Liver (tissue), 9 donors: ENCODE measurements around the gene NUDT5. TPM values are rescaled to one million over a fixed set of nuclear protein-coding genes. Genes with fewer than 3 reads are reported as not detected.

Experiments
- DNase-seq: peaks from one replicate; pipeline ENCODE4 v3.0.0-alpha.2; 2017; ENCODE audit warnings: low spot score
- H3K27ac ChIP-seq, 2 donors: one replicate each; pipeline ENCODE4 v1.7.0; 2013; ENCODE audit warnings: inconsistent platforms in 2 of 2, low read length in 2 of 2, control low read depth in 1 of 2, low read depth in 1 of 2, mild to moderate bottlenecking in 1 of 2
- H3K27me3 ChIP-seq, 4 donors: one replicate each; pipeline versions ENCODE4 v1.6.1 to v1.7.0; 2013; ENCODE audit warnings: low read length in 3 of 4, inconsistent platforms in 1 of 4, mild to moderate bottlenecking in 1 of 4, moderate library complexity in 1 of 4; ENCODE audit not compliant: control insufficient read depth in 4 of 4, insufficient read depth in 4 of 4
- H3K36me3 ChIP-seq, 4 donors: one replicate each; pipeline versions ENCODE4 v1.6.1 to v1.7.0; 2013; ENCODE audit warnings: low read length in 3 of 4, mild to moderate bottlenecking in 3 of 4, low read depth in 1 of 4, moderate library complexity in 1 of 4; ENCODE audit not compliant: control insufficient read depth in 4 of 4, insufficient read depth in 3 of 4
- H3K4me1 ChIP-seq, 4 donors: one replicate each; pipeline versions ENCODE4 v1.6.1 to v1.7.0; 2013; ENCODE audit warnings: low read length in 3 of 4, mild to moderate bottlenecking in 3 of 4, moderate library complexity in 1 of 4; ENCODE audit not compliant: control insufficient read depth in 4 of 4, insufficient read depth in 4 of 4
- H3K4me3 ChIP-seq, 3 donors: one replicate each; pipeline versions ENCODE4 v1.6.1 to v1.7.0; 2013; ENCODE audit warnings: low read length in 3 of 3, control low read depth in 1 of 3, low read depth in 1 of 3, mild to moderate bottlenecking in 1 of 3
- H3K9ac ChIP-seq, 2 donors: one replicate each; pipeline ENCODE4 v1.7.0; 2013; ENCODE audit warnings: low read length in 2 of 2, mild to moderate bottlenecking in 2 of 2, moderate library complexity in 2 of 2, control low read depth in 1 of 2, low read depth in 1 of 2
- H3K9me3 ChIP-seq, 4 donors: one replicate each; pipeline versions ENCODE4 v1.6.1 to v1.7.0; 2013; ENCODE audit warnings: low read length in 3 of 4; ENCODE audit not compliant: control insufficient read depth in 4 of 4
- CTCF ChIP-seq: fragments of 150-350 bp; IDR thresholded peaks from 2 replicates; pipeline ENCODE4 v1.5.1; 2017; ENCODE audit warnings: improper control_type of control experiment, low read depth, low read length; ENCODE audit not compliant: missing input control
- EGR1 ChIP-seq, 2 donors: IDR thresholded peaks; 2 replicates each; pipeline ENCODE4 v1.6.1; 2016 to 2018; ENCODE audit warnings: antibody characterized with exemption in 2 of 2, low read depth in 2 of 2
- FOXA1 ChIP-seq: IDR thresholded peaks from 2 replicates; pipeline ENCODE4 v1.6.1; 2016; ENCODE audit warnings: antibody characterized with exemption
- FOXA2 ChIP-seq: IDR thresholded peaks from 2 replicates; pipeline ENCODE4 v1.6.1; 2016; ENCODE audit warnings: antibody characterized with exemption
- GABPA ChIP-seq, 2 donors: IDR thresholded peaks in 1 of 2; conservative IDR thresholded peaks in 1 of 2; 2 replicates each; pipeline ENCODE4 v1.6.1; 2016; ENCODE audit warnings: antibody characterized with exemption in 2 of 2, mild to moderate bottlenecking in 1 of 2, moderate library complexity in 1 of 2
- HNF4A ChIP-seq, 2 donors: conservative IDR thresholded peaks; 2 replicates each; pipeline ENCODE4 v1.6.1; 2016; ENCODE audit warnings: antibody characterized with exemption in 2 of 2, mild to moderate bottlenecking in 2 of 2
- HNF4G ChIP-seq: IDR thresholded peaks from 2 replicates; pipeline ENCODE4 v1.6.1; 2016; ENCODE audit warnings: antibody characterized with exemption
- JUND ChIP-seq, 2 donors: IDR thresholded peaks; 2 replicates each; pipeline ENCODE4 v1.6.1; 2016; ENCODE audit warnings: antibody characterized with exemption in 2 of 2
- NR2F2 ChIP-seq: IDR thresholded peaks from 2 replicates; pipeline ENCODE4 v1.6.1; 2016; ENCODE audit warnings: antibody characterized with exemption
- RAD21 ChIP-seq, 2 donors: IDR thresholded peaks; 2 replicates each; pipeline ENCODE4 v1.6.1; 2016; ENCODE audit warnings: antibody characterized with exemption in 2 of 2, mild to moderate bottlenecking in 2 of 2
- RXRA ChIP-seq, 2 donors: IDR thresholded peaks; 2 replicates each; pipeline ENCODE4 v1.6.1; 2017 to 2018; ENCODE audit warnings: antibody characterized with exemption in 2 of 2, mild to moderate bottlenecking in 1 of 2
- SP1 ChIP-seq: IDR thresholded peaks from 2 replicates; pipeline ENCODE4 v1.6.1; 2018; ENCODE audit warnings: antibody characterized with exemption, mild to moderate bottlenecking
- TAF1 ChIP-seq: conservative IDR thresholded peaks from 2 replicates; pipeline ENCODE4 v1.6.1; 2016; ENCODE audit warnings: antibody characterized with exemption, mild to moderate bottlenecking
- YY1 ChIP-seq: IDR thresholded peaks from 2 replicates; pipeline ENCODE4 v1.6.1; 2016; ENCODE audit warnings: antibody characterized with exemption, mild to moderate bottlenecking
- WGBS: extraction: QIAGEN DNeasy Blood & Tissue Kit; methylation state at CpG from one replicate; pipeline ENCODE4 v1.1.7; 2013; 5-methylcytosine and 5-hydroxymethylcytosine counted together
- polyA plus RNA-seq, 2 donors: library from polyadenylated mRNA; stranded (reverse) in 1 of 2; unstranded in 1 of 2; fragments of 200-250 nt in 1 of 2; fragments of >200 nt in 1 of 2; fragmentation: Nextera tagmentation in 1 of 2; extraction: Ambion mirVana in 1 of 2; gene quantifications; one replicate each; pipeline versions ENCODE4 v1.2.1 to v1.2.3, GENCODE V29; 2013 to 2015
- total RNA-seq, 2 donors: library from RNA; depleted of rRNA; stranded (reverse); fragments of >200 nt; gene quantifications; one replicate each; pipeline ENCODE4 v1.2.3, GENCODE V29; 2014
- TF ChIP-seq, protein P1 (sequence below): IDR thresholded peaks from 2 replicates; pipeline ENCODE4 v1.6.1; 2016; ENCODE audit warnings: antibody characterized with exemption
- TF ChIP-seq, protein P2 (sequence below): IDR thresholded peaks from 2 replicates; pipeline ENCODE4 v1.6.1; 2016; ENCODE audit warnings: antibody characterized with exemption
- donor health status: healthy.
- donor health status: healthy.
- donor health status: healthy.
- donor health status: healthy.
- donor health status: healthy.

NUDT5 gene
- total and polyA plus RNA-seq, 4 donors: 21.9 to 115 (median 49.3) TPM

GRCh38 chr10:12196531-12197211 lies 980 bp upstream of the NUDT5 start:
- H3K9ac ChIP-seq: peak overlapping the region; percentile 69 to 96
- peak overlapping the region; percentile 78 to 99 (median 85) for H3K4me3 ChIP-seq
- no peaks in the 10 kb centered on the region for H3K9me3 ChIP-seq
- TF ChIP-seq FOXA2: no peak
- TF ChIP-seq, protein P1, sequence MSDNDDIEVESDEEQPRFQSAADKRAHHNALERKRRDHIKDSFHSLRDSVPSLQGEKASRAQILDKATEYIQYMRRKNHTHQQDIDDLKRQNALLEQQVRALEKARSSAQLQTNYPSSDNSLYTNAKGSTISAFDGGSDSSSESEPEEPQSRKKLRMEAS: no peak
- no peak for TF ChIP-seq TAF1
- no peak for TF ChIP-seq SP1
- no peak for TF ChIP-seq RXRA (IDR thresholded peaks at IDR 0.05)
- TF ChIP-seq EGR1 (IDR thresholded peaks at IDR 0.05; ENCODE audit: low read depth in 2 of 2): no peak
- no peak for TF ChIP-seq YY1
- H3K27me3 ChIP-seq: no peaks in the 10 kb centered on the region
- DNase-seq: no peak
- peaks cover 1 to 10% (median 6%) of the 10 kb centered on the region in 4 donors for H3K36me3 ChIP-seq
- WGBS: 10% methylated on average over 15 of the region's 15 CpGs
- peaks cover 5 to 41% (median 34%) of the 10 kb centered on the region in 4 donors for H3K4me1 ChIP-seq
- H3K27ac ChIP-seq: peak overlapping the region; percentile 86 to 91

GRCh38 chr10:12195281-12195602 lies 449 bp downstream of the NUDT5 start:
- WGBS: 0% methylated on average over 12 of the region's 12 CpGs
- peak overlapping the region; percentile 69 to 92 for H3K9ac ChIP-seq
- TF ChIP-seq FOXA1: no peak
- TF ChIP-seq JUND (IDR thresholded peaks at IDR 0.05): no peak
- TF ChIP-seq SP1: no peak
- peaks cover 5 to 48% (median 38%) of the 10 kb centered on the region in 4 donors for H3K4me1 ChIP-seq
- peaks cover 1 to 7% (median 3%) of the 10 kb centered on the region in 4 donors for H3K36me3 ChIP-seq
- no peaks in the 10 kb centered on the region for H3K27me3 ChIP-seq
- no peaks in the 10 kb centered on the region for H3K9me3 ChIP-seq
- peak overlapping the region; percentile 78 to 99 (median 85) for H3K4me3 ChIP-seq
- H3K27ac ChIP-seq: peak overlapping the region; percentile 86 to 91
- no peak for DNase-seq

- no peaks in the 10 kb centered on the region for H3K27me3 ChIP-seq
- H3K4me1 ChIP-seq: peaks cover 5 to 49% (median 38%) of the 10 kb centered on the region in 4 donors
- H3K27ac ChIP-seq: peak overlapping the region; percentile 86 to 91
- H3K36me3 ChIP-seq: peaks cover 0 to 7% (median 3%) of the 10 kb centered on the region in 4 donors
- peak; percentile 18 to 33 for TF ChIP-seq RXRA (IDR thresholded peaks at IDR 0.05)
- TF ChIP-seq GABPA (IDR thresholded peaks at IDR 0.05 in 1 of 2, conservative IDR thresholded peaks at IDR 0.05 in 1 of 2): no peak
- no peak for TF ChIP-seq YY1
- peak; percentile 16 to 20 for TF ChIP-seq HNF4A (conservative IDR thresholded peaks at IDR 0.05)
- TF ChIP-seq, protein P2, sequence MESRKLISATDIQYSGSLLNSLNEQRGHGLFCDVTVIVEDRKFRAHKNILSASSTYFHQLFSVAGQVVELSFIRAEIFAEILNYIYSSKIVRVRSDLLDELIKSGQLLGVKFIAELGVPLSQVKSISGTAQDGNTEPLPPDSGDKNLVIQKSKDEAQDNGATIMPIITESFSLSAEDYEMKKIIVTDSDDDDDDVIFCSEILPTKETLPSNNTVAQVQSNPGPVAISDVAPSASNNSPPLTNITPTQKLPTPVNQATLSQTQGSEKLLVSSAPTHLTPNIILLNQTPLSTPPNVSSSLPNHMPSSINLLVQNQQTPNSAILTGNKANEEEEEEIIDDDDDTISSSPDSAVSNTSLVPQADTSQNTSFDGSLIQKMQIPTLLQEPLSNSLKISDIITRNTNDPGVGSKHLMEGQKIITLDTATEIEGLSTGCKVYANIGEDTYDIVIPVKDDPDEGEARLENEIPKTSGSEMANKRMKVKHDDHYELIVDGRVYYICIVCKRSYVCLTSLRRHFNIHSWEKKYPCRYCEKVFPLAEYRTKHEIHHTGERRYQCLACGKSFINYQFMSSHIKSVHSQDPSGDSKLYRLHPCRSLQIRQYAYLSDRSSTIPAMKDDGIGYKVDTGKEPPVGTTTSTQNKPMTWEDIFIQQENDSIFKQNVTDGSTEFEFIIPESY: no peak
- no peak for TF ChIP-seq RAD21 (IDR thresholded peaks at IDR 0.05)
- TF ChIP-seq FOXA1: no peak
- no peak for TF ChIP-seq HNF4G
- TF ChIP-seq FOXA2: no peak
- no peak for TF ChIP-seq NR2F2
- no peak for TF ChIP-seq SP1
- no peak for TF ChIP-seq EGR1 (IDR thresholded peaks at IDR 0.05; ENCODE audit: low read depth in 2 of 2)
- TF ChIP-seq CTCF: no peak
- no peak for TF ChIP-seq JUND (IDR thresholded peaks at IDR 0.05)
- WGBS: 3% methylated on average over 27 of the region's 27 CpGs
- H3K4me3 ChIP-seq: peak overlapping the region; percentile 78 to 99 (median 85)
- no peaks in the 10 kb centered on the region for H3K9me3 ChIP-seq
- peak overlapping the region; percentile 69 to 92 for H3K9ac ChIP-seq
- peak; percentile 35 for DNase-seq
Measured at GRCh38 chr10:12194752-12195271, 879 bp downstream of the NUDT5 start.
